Omental fat pad (tissue), 4 donors: ENCODE results near the gene RPS10. TPM values are rescaled to one million over a fixed set of nuclear protein-coding genes. Genes with fewer than 3 reads are reported as not detected.

Experiments used
- ATAC-seq: fragments of 150-250 bp; one replicate; pipeline ENCODE4 v1.9.1; 2016; ENCODE audit warnings: mild to moderate bottlenecking, moderate library complexity; ENCODE audit not compliant: low FRiP score
- DNase-seq: peaks from one replicate; pipeline ENCODE4 v3.0.0-alpha.2; 2019; ENCODE audit warnings: low spot score
- total RNA-seq, 4 donors: library from RNA; depleted of rRNA; stranded (reverse); fragments of >200 nt; gene quantifications; one replicate each; pipeline ENCODE4 v1.1.0, GENCODE V29; 2016
- TF ChIP-seq, protein P1 (sequence below), 3 donors: fragments of 450-650 bp; IDR thresholded peaks; one replicate each; pipeline ENCODE4 v1.5.1; 2016 to 2017; ENCODE audit warnings: antibody characterized with exemption in 3 of 3, mild to moderate bottlenecking in 3 of 3, moderate library complexity in 2 of 3

The RPS10 gene
- total RNA-seq, 4 donors from 2014 or later, result 1,698 to 2,828 (median 2,343) TPM

DNA sequence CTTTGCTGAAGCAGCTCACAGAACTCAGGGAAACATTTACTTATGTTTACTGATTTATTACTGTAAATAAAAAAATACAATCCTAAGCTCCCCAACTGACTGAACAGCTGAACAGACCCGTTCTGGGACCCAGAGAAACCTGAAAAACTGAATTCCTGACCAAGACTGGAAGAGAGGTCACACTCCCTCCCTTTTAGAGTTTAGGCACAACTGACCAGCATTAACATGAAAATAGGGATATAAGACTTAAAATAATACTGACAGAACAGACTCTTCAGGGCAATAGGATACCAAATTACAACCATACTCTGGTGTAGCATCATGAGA is 11.7 kb upstream of the RPS10 start:
- DNase-seq (no peak), ATAC-seq (no peak)
- TF ChIP-seq, protein P1, sequence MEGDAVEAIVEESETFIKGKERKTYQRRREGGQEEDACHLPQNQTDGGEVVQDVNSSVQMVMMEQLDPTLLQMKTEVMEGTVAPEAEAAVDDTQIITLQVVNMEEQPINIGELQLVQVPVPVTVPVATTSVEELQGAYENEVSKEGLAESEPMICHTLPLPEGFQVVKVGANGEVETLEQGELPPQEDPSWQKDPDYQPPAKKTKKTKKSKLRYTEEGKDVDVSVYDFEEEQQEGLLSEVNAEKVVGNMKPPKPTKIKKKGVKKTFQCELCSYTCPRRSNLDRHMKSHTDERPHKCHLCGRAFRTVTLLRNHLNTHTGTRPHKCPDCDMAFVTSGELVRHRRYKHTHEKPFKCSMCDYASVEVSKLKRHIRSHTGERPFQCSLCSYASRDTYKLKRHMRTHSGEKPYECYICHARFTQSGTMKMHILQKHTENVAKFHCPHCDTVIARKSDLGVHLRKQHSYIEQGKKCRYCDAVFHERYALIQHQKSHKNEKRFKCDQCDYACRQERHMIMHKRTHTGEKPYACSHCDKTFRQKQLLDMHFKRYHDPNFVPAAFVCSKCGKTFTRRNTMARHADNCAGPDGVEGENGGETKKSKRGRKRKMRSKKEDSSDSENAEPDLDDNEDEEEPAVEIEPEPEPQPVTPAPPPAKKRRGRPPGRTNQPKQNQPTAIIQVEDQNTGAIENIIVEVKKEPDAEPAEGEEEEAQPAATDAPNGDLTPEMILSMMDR (IDR thresholded peaks at IDR 0.05), result no peak

DNA sequence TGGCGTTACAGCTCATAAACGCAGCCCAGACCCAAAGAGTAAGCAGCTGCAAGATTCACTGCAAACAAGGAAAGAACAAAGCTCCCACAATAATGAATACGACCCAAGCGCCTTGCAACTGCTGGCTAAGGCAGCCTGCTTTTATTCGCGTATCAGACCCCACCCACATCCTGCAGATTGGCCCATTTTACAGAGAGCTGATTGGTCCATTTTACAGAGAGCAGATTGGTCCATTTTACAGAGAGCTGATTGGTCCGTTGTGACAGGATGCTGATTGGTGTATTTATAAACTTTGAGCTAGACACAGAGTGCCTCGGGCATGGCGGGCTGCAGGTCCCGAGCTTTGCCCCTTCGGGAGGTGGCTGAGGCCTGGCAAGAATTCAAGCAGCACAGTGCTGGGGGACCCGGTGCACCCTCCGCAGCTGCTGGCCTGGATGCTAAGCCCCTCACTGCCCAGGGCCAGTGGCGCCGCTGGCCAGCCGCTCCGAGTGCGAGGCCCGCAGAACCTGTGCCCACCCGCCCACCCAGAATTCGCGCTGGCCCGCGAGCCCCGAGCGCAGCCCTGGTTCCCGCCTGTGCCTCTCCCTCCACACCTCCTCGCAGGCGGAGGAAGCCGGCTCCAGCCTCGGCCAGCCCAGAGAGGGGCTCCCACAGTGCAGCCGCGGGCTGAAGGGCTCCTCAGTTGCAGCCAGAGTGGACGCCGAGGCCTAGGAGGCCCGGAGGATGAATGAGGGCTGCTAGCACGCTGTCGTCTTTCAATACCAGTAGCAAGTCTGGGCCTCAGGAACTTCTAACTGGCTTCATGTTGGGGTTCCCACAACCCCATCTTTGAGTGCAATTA is 11.2 kb upstream of the RPS10 start:
- DNase-seq, result no peak
- TF ChIP-seq, protein P1 (IDR thresholded peaks at IDR 0.05), result no peak
- no peak for ATAC-seq

DNA sequence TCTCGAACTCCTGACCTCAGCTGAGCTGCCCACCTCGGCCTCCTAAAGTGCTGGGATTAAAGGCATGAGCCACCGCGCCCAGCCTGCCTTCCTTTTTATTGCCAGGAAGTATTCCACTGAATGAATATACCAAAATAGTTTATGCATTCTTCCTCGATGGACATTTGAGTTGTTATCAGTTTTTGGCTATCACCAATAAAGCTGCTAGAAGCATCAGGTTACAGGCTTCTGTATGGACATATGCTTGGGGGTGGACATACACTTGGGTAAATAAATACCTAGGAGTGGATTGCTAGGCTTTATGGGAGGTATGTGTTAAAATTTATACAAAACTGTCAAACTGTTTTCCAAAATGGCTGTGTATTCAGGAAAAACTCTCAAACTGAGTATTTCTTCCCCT is 10.0 kb upstream of the RPS10 start:
- DNase-seq, result no peak
- no peak for ATAC-seq
- TF ChIP-seq, protein P1 (IDR thresholded peaks at IDR 0.05), result no peak

DNA sequence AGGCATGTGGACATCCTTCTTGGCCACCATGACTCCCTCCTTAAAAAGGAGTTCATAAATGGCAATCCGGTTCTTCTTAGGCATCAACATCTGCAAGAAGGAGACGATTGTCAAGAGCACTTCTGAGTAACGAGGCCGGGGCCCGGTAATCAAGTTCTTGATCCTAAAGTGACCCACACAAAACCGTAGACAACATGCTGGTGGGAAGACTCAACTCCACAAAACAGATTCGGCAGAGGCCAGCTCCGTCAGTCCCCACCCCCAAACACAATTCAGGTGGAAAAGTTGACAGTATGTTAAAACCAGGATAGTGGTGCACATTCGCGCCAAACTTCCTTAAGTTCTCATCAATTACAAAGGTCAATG is 754 bp downstream of the RPS10 start:
- DNase-seq, result no peak
- TF ChIP-seq, protein P1 (IDR thresholded peaks at IDR 0.05), result no peak
- ATAC-seq, result no peak

DNA sequence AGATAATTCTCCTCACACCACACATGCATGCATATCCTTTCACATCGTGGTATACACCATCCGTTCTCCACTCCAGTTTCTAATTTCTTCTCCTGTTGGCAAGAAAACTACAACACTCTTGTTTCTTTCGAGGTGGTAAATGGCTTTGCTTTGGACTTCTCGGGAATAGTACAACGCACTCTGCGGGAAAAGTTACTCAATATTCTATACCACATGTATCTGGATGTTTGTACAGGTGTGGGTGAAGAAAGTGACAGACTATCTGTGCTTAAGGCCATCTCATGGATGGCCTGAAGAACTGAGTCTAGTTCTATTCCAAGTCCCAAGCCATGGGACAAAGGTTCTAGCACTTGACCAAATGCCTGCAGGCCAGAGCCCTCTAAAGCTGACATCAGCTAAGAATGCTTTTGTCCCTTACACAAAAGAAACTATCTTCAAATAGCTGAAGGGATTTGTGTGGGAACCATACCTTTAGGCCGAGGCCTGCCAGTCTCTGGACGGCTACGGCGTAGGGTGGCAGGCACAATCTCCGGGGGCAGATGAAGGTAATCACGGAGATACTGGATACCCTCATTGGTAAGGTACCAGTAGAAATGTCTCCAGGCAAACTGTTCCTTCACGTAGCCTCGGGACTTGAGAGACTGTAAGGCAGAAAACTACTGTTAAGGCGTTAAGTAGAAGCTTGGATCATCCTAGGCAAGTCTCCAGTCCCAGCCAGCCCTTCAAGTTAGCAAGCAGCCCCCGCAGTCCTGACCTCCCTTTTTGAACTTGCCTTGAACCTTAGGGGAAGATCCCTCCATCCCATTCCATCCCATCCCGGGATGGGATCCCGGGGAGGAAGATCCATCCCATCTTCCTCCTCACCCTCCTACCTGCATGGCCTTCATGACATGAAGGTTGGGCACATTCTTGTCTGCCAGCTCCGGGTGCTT is 1.4 kb downstream of the RPS10 start:
- no peak for ATAC-seq
- DNase-seq, result no peak
- TF ChIP-seq, protein P1 (IDR thresholded peaks at IDR 0.05), result no peak

DNA sequence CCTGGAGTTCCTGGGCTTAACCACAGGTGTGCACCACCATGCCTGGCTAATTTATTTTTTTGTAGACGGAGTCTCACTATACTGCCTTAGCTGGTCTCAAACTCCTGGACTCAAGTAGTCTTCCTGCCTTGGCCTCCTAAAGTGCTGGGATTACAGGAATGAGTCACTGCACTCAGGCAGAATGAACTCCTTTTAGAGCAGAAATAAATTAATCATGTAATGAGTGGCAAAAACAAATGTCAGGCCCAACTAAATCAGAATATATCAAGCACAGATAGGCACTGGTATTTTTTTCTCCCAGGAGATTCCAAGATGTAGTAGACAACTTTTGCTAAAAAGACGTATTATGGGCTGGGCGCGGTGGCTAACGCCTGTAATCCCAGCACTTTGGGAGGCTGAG is 2.6 kb downstream of the RPS10 start:
- ATAC-seq (no peak), DNase-seq (no peak)
- TF ChIP-seq, protein P1 (IDR thresholded peaks at IDR 0.05), result no peak
